ENCODE measurements around the gene EIF5B.
"Not testable (repeated sequence)": the region's sequence is repeated elsewhere in the genome, so short reads cannot be mapped to it uniquely, and the experiment has no call there.

The EIF5B gene

DNA sequence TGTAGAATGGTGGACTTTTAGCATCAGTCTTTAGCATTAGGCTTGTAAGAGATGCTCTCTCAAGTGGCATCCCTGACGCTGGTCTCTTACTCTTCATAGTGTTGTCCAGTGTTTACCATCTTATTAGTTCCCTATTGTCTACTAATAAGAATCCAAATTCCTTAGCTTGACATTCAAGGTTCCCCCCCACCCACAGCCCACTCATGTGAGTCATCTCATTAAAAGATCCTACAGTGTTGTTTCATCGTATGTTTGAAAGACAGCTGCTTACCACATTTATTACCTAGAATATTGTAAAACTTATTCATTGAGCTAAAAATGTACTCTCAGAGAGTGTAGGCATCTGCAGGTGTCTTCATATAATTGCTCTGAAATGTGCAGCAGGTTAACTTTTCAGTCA lies 28.5 kb downstream of the EIF5B start:
- no peak for DNase-seq (ENCODE audit: low read depth in 3 of 3)

- DNase-seq (ENCODE audit: low read depth in 3 of 3), result not testable (repeated sequence)
These were observed 31.7 kb downstream of the EIF5B start for GRCh38 chr2:99368854-99369253.

DNA sequence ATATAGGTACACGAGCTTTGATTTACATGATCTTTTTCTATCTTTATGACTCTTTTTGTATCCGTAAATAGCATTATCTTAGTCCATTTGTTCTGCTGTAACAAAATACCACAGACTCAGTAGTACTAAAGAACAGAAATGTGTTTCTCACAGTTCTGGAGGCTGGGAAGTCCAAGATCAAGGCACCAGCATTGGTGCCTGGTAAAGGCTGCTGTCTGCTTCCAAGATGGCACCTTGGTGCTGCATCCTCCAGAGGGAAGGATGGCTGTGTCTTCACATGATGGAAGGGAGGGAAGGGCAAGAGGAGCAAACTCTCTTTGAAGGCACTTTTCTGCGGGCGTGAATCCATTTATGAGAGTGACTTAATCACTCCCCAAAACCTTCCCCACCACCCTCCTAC lies 36.0 kb downstream of the EIF5B start:
- DNase-seq (ENCODE audit: low read depth in 3 of 3), result no peak

- no peak for DNase-seq (ENCODE audit: low read depth in 3 of 3)
These were observed 37.6 kb downstream of the EIF5B start for GRCh38 chr2:99374747-99375146.

- DNase-seq (ENCODE audit: low read depth in 3 of 3), result no peak
These were observed 39.2 kb downstream of the EIF5B start for GRCh38 chr2:99376254-99376864.

DNA sequence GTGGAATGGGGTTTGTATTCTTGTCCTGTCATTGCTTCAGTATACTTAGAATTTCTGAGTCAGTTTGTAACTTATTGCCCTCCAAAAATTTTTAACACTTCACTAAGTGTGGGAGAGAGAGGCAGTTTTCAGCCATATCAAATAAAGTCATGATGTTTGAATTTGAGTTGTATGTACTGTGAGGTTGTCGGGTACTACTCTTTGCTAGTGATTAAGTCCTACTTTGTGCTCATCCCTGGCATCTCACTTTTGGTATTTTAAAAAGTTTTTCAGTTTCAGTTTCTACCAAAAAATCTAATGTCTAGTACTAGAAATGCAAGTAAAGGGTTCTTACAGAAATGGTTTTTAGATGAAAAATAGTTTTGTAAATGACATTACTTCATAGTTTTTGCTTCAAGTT lies 40.7 kb downstream of the EIF5B start:
- no peak for DNase-seq (ENCODE audit: low read depth in 3 of 3)

DNA sequence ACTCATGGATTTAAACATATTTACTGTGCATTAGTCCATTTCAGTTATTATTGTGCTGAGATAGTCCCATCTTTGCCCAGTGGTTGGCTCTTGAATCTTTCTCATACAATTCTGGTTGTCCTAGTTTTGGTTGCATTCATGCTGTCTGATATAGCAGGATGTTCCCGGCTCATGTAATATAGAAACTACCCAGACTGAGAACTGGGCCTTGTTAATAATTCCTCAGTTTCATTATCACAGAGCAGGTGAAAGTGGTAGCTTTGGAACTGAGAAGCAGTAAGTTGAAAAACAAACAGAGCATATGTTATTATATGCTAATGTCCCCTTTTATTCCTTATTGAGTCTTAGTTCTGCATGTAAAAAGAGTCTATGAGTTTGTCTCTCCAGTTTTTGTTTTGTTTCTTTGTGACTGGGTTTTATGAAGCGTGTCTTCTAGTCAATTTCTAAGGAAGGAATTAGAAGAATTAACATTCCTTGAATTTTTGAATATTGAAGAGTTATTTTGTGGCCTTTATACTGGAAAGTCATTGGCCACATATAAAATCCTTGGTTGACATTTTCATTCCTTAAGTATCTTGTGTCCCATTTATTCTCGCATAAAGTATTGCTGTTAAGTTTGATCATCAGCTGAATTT lies 43.3 kb downstream of the EIF5B start:
- DNase-seq (ENCODE audit: low read depth in 3 of 3), result no peak

DNA sequence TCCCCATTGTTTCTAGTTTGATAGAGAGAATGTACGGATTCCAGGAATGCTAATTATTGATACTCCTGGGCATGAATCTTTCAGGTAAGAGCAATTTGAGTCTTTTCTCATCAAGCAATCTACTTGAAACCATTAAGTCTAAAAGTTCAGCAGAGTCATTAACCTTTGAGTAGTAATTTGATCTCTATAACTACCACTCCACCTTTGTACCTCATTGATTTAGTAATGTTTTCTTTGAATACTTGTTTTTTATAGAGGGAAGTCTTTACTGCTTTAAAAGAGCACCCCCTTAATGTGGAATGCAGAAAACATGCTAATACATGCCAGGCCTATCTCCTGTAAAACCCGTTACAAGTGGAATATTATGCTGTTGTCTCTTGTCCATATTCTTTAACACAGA lies 45.0 kb downstream of the EIF5B start:
- no peak for DNase-seq (ENCODE audit: low read depth in 3 of 3)

DNA sequence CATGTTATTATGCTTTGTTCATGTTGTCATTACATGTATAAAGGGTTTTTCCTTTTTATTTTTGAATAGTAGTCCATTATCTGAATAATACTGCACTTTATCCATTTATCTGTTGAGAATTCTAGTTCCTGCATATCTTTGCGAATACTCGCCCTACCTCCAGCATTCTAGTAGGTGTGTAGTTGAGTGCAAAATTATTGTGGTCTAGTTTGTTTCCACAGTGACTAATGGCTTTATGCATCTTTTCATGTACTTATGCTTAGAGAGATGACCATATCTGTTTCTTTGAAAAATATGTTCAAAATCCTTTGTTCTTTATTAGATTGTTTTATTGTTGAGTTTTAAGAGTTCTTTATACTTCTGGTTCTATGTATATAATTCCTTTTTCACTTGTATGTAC lies 48.8 kb downstream of the EIF5B start:
- no peak for DNase-seq (ENCODE audit: low read depth in 3 of 3)

DNA sequence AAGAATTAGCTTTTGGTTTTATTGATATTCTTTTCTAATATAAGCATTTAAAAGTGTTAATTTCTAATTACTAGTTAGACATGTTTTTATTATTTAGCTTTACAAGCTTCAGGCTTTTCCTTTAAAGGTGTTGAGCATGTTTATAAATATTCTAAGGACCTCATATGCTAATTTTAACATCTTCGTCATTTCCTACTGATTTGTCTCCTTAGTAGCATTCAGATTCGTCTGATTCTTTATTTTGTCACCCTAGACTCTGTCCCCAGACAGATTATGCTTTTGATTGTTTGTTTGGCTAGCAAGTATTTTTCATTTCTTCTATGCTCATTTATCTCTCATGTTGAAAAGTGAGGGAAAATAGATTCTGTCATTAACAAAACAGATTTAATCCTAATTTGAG lies 51.7 kb downstream of the EIF5B start:
- no peak for DNase-seq (ENCODE audit: low read depth in 3 of 3)

GRCh38 chr2:99389371-99389770 lies 52.2 kb downstream of the EIF5B start:
- DNase-seq (ENCODE audit: low read depth in 3 of 3), result no peak

GRCh38 chr2:99389946-99390345 lies 52.8 kb downstream of the EIF5B start:
- DNase-seq (ENCODE audit: low read depth in 3 of 3), result no peak

GRCh38 chr2:99395589-99396130 lies 58.5 kb downstream of the EIF5B start:
- no peak for DNase-seq (ENCODE audit: low read depth in 3 of 3)

GRCh38 chr2:99397266-99397920 lies 60.2 kb downstream of the EIF5B start:
- no peak for DNase-seq (ENCODE audit: low read depth in 3 of 3)

- no peak for DNase-seq (ENCODE audit: low read depth in 3 of 3)
These were observed 61.1 kb downstream of the EIF5B start for GRCh38 chr2:99398303-99398702.

DNA sequence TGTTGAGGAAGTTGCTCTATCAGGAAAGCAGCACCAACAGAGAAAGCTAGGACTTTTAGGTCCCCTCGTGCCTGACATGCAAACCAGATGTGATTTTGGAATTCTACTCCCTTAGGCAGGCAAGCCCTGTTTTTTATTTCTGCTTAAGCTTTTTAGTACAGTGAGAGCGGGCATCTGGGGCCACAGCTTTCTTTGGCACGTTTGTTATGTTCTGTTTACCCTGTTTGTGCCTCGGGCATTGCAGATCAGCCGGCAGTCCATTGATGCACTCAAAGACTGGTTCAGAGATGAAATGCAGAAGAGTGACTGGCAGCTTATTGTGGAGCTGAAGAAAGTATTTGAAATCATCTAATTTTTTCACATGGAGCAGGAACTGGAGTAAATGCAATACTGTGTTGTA lies 61.9 kb downstream of the EIF5B start:
- no peak for DNase-seq (ENCODE audit: low read depth in 3 of 3)

DNA sequence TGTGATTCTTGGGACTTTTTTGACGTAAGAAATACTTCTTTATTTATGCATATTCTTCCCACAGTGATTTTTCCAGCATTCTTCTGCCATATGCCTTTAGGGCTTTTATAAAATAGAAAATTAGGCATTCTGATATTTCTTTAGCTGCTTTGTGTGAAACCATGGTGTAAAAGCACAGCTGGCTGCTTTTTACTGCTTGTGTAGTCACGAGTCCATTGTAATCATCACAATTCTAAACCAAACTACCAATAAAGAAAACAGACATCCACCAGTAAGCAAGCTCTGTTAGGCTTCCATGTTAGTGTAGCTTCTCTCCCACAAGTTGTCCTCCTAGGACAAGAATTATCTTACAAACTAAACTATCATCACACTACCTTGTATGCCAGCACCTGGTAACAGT lies 62.6 kb downstream of the EIF5B start:
- DNase-seq (ENCODE audit: low read depth in 3 of 3), result no peak

GRCh38 chr2:99401841-99402240 lies 64.7 kb downstream of the EIF5B start:
- DNase-seq (ENCODE audit: low read depth in 3 of 3), result no peak

DNA sequence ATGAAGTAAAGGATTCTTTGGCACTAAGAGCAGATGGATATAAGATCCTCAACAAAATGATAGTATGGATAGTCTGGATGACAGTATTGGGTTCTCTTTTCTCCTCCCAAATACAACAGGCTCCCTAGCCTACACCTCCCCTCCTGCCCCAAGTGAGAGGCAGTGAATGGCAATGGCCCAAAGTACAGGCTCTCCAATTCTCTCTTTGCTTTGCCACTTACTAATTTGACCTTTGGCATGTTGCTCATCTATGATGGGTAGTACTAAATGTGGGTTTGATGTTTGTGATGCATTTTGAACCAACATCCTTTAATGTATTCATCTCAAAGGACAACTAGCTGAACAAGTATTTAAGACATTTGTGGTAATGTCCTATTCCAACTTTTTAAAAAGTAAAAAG lies 65.9 kb downstream of the EIF5B start:
- no peak for DNase-seq (ENCODE audit: low read depth in 3 of 3)

DNA sequence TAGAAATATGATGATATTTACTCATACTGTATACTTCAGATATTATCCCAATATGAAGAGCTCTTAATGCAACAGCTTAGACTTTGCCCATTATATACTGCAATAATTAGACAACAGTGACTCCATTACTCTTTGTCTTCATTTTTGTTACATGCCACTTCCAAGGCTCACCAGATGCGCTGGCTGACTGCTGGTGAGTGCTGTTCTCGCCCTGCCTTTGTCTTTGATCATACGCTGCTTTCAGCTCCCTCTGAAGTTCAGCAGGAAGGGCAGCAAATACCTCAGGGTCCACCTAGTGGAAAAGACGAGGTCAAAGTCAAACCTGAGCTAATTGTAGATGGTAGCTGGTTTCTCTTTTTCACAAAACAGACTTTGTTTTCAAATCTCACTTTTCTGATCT lies 66.3 kb downstream of the EIF5B start:
- DNase-seq (ENCODE audit: low read depth in 3 of 3), result no peak

- DNase-seq (ENCODE audit: low read depth in 3 of 3), result no peak
These were observed 67.0 kb downstream of the EIF5B start for GRCh38 chr2:99404039-99404796.

All from stimulated activated CD4-positive, alpha-beta T cell treated with anti-CD3 and anti-CD28 coated beads, TNF-alpha, amount 100 ng/mL, for 48 hours (primary cell).